GM19397 (cell line): ENCODE data around the gene DYNC1I1.

Source experiments
- ATAC-seq: cut with Tn5 transposase; IDR thresholded peaks from one replicate; pipeline ENCODE4 v1.9.1; 2021; ENCODE audit warnings: mild to moderate bottlenecking, moderate library complexity; ENCODE audit not compliant: unreplicated experiment

DYNC1I1 gene

GRCh38 chr7:96009148-96009547 is 236.8 kb downstream of the DYNC1I1 start:
- ATAC-seq: no peak

- ATAC-seq: no peak
These were observed 241.5 kb downstream of the DYNC1I1 start for GRCh38 chr7:96013836-96014235.

- ATAC-seq: no peak
These were observed 242.3 kb downstream of the DYNC1I1 start for GRCh38 chr7:96014617-96015016.

- no peak for ATAC-seq
These were observed 243.8 kb downstream of the DYNC1I1 start for GRCh38 chr7:96016056-96016586.

GRCh38 chr7:96016735-96017134 is 244.4 kb downstream of the DYNC1I1 start:
- no peak for ATAC-seq

- no peak for ATAC-seq
These were observed 245.5 kb downstream of the DYNC1I1 start for GRCh38 chr7:96017877-96018276.

GRCh38 chr7:96021568-96021967 is 249.2 kb downstream of the DYNC1I1 start:
- no peak for ATAC-seq

- no peak for ATAC-seq
These were observed 251.0 kb downstream of the DYNC1I1 start for GRCh38 chr7:96023387-96023786.

GRCh38 chr7:96026010-96026409 is 253.7 kb downstream of the DYNC1I1 start:
- ATAC-seq: no peak

- ATAC-seq: no peak
These were observed 254.3 kb downstream of the DYNC1I1 start for GRCh38 chr7:96026611-96027010.

- ATAC-seq: no peak
These were observed 256.4 kb downstream of the DYNC1I1 start for GRCh38 chr7:96028729-96029128.

GRCh38 chr7:96033009-96033598 is 260.8 kb downstream of the DYNC1I1 start:
- ATAC-seq: no peak

- ATAC-seq: no peak
These were observed 262.8 kb downstream of the DYNC1I1 start for GRCh38 chr7:96034940-96035727.

- no peak for ATAC-seq
These were observed 268.0 kb downstream of the DYNC1I1 start for GRCh38 chr7:96040250-96040772.

GRCh38 chr7:96041171-96041570 is 268.8 kb downstream of the DYNC1I1 start:
- no peak for ATAC-seq

- no peak for ATAC-seq
These were observed 272.8 kb downstream of the DYNC1I1 start for GRCh38 chr7:96045181-96045580.

GRCh38 chr7:96045919-96046318 is 273.6 kb downstream of the DYNC1I1 start:
- no peak for ATAC-seq

- no peak for ATAC-seq
These were observed 279.9 kb downstream of the DYNC1I1 start for GRCh38 chr7:96052289-96052688.

GRCh38 chr7:96052860-96053470 is 280.6 kb downstream of the DYNC1I1 start:
- ATAC-seq: no peak

GRCh38 chr7:96055717-96056116 is 283.4 kb downstream of the DYNC1I1 start:
- no peak for ATAC-seq

GRCh38 chr7:96059075-96059474 is 286.7 kb downstream of the DYNC1I1 start:
- ATAC-seq: no peak

- ATAC-seq: no peak
These were observed 288.7 kb downstream of the DYNC1I1 start for GRCh38 chr7:96061009-96061408.
